SK-N-MC (cell line): Measurements from ENCODE around the gene GTF3C2.

Source experiments
- EZH2 ChIP-seq: fragments of 200-600 bp; sonication (generic); IDR thresholded peaks from one replicate; pipeline ENCODE4 v1.6.1; 2017; ENCODE audit warnings: antibody characterized with exemption
- POLR2AphosphoS5 ChIP-seq: IDR thresholded peaks from 2 replicates; pipeline ENCODE4 v1.6.1; 2012; ENCODE audit warnings: mild to moderate bottlenecking, low read depth, low read length, borderline replicate concordance

DNA sequence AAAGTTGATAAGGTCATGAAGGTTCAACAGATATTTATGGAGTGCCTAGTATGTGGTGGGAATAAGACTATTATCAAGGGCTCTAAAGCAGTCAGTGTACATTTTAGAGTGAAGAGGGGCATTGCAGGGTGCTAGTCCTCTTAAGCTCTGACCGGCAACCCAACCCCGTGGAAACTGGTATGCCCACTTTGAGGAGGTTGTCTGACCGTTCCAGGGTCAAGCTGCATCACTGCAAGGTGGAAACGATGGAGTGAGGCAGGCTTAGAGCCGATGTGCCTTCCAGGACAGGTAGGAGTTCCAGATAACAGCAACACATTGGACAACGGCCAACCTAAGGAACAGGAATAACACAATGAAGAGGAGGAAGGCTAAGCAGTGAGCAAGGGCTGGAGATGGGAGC is 46.9 kb downstream of the GTF3C2 start:
- TF ChIP-seq EZH2, result no peak
- TF ChIP-seq POLR2AphosphoS5, result no peak
